GM13976 (cell line): ENCODE results near the gene GHRH.

ENCODE experiments used
- DNase-seq: peaks from one replicate; pipeline ENCODE4 v3.0.0; 2012; ENCODE audit warnings: low spot score
- CTCF ChIP-seq: IDR thresholded peaks from 2 replicates; pipeline ENCODE4 v1.5.1; 2012; ENCODE audit warnings: borderline replicate concordance, mild to moderate bottlenecking; ENCODE audit not compliant: insufficient read depth; ENCODE audit errors: extremely low read depth, missing control alignments, control extremely low read depth
- in situ Hi-C: fragments of 300-500 bp; cut with MboI; formaldehyde crosslinking; loops from one replicate; pipeline ENCODE4 v1.12.0; 2022; ENCODE audit warnings: low sequenced_read_pairs, mixed read lengths, inconsistent platforms; ENCODE audit not compliant: unreplicated experiment

Gene GHRH

GRCh38 chr20:37243937-37244571 lies 17.6 kb downstream of the GHRH start:
- no peak for DNase-seq
- in situ Hi-C loops, result no loop called here
- no peak for TF ChIP-seq CTCF

DNA sequence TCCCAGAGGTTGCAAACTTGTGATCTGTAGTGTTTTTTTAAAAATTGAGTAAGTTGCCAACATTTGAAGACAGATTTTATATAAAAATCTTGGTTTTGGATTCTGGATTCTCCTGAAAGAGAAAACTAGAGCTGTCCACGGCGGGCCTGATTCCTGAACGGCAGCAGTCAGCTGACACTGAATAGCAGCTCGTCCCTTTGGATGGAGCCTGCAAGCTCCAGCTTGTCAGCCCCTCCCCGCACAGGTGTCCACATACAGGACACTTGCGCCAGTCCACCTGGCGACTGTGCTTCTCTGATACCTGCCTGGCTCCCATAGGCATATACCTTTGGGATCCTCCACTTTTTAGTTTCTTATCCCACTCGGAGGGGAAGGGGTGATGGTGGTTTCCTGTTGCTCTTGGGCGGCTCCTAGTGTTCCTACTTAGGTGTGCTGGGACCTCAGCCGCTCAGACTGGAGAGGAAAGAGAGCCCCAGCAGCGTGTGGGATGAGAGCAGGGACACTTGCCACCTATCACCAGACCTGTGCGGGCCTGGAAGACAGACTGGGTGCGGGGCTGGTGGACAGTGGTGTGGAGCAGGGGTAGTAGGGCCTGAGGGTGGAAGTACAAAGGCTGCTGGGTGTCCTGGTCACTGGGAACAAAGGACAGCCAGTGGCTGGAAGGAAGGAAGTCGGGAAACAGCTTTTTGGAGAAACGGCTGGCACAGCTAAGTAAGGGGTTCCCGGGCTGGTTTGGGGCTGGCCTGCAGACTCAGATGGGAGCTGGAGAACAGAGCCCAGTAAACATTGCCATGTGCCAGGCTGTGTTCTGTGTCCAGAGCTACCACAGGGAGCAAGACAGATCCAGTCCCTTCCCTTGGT lies 18.3 kb downstream of the GHRH start:
- no peak for DNase-seq
- in situ Hi-C loops, result no loop called here
- TF ChIP-seq CTCF, result no peak

GRCh38 chr20:37242503-37242902 lies 19.1 kb downstream of the GHRH start:
- no peak for DNase-seq
- in situ Hi-C loops, result no loop called here
- no peak for TF ChIP-seq CTCF

DNA sequence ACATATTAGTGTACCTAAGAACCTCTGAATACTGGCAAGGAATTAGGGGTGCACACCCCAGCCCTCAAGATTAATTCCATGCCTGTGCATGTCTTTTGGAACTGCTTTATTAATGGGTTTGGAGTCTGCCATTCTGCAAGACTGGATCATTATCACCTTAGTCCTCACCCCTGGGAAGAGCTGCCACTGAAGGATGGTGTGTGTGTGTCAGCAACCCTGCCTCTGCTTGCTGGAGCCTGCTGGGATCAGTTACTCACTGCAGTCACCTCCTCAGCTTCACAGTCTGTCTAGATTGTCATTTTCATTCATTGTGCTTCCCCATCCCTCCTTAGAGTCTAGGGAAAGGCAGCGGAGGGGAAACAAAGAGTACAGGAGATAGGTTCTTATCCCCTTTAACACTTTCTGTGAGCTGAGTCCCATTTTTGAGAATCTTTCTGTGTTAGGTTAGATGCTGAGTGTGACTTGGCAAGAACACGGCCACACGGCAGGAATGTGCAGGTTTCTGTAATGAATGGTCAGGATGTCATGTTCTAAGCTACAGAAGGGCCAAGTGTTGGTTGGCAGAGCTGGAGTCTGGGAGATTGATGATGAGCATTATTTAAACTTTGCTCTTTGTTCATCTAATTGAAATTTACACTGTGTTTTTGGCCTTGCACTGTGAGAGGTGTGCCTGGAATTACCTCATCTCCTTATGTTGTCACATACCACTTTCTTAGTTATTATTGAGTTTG lies 21.1 kb downstream of the GHRH start:
- in situ Hi-C loops, result no loop called here
- no peak for TF ChIP-seq CTCF
- no peak for DNase-seq

DNA sequence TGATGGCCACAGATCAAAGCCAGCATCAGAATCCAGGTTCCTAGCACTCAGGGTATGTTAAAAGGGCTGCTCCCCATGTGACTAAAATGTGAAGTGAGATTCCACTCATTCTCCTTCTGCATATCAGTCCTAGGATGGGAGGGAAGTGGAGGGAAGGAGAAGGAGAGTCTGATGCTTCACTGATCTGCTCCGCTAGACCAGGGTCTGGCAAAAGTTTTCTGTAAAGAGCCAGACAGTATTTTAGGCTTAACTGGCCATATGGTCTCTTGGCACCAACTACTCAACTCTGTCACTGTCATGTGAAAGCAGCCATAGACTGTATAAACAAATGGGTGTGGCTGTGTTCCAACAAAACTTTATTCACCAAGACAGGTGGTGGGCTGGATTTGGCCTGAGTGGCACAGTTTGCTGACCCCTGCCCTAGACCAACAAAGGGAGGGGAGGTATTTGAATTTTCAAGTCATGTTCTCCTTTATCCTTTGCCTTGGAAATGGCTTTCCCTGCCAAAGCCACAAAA lies 22.6 kb downstream of the GHRH start:
- in situ Hi-C loops, result no loop called here
- no peak for DNase-seq

More for the DNA sequence above, 22.6 kb downstream of the GHRH start:
- TF ChIP-seq CTCF, result no peak
